Prostate gland (tissue), 2 donors: ENCODE data around the gene TAS2R10.

Experiments
- POLR2AphosphoS5 ChIP-seq: sonication (generic); formaldehyde crosslinking; IDR thresholded peaks from one replicate; pipeline ENCODE4 v1.6.1; 2017; ENCODE audit warnings: antibody characterized with exemption
- TF ChIP-seq, protein P1 (sequence below), 4 experiments: fragments of 200-600 bp in 2 of 4; fragments of 450-650 bp in 2 of 4; sonication (generic) in 2 of 4; IDR thresholded peaks; 1 replicate in 3 of 4; 2 replicates in 1 of 4; pipeline ENCODE4 v1.5.1; 2016 to 2019; ENCODE audit warnings: antibody characterized with exemption in 4 of 4, mild to moderate bottlenecking in 2 of 4, moderate library complexity in 2 of 4

- TF ChIP-seq, protein P1, sequence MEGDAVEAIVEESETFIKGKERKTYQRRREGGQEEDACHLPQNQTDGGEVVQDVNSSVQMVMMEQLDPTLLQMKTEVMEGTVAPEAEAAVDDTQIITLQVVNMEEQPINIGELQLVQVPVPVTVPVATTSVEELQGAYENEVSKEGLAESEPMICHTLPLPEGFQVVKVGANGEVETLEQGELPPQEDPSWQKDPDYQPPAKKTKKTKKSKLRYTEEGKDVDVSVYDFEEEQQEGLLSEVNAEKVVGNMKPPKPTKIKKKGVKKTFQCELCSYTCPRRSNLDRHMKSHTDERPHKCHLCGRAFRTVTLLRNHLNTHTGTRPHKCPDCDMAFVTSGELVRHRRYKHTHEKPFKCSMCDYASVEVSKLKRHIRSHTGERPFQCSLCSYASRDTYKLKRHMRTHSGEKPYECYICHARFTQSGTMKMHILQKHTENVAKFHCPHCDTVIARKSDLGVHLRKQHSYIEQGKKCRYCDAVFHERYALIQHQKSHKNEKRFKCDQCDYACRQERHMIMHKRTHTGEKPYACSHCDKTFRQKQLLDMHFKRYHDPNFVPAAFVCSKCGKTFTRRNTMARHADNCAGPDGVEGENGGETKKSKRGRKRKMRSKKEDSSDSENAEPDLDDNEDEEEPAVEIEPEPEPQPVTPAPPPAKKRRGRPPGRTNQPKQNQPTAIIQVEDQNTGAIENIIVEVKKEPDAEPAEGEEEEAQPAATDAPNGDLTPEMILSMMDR (IDR thresholded peaks at IDR 0.05) = no peak
- no peak for TF ChIP-seq POLR2AphosphoS5
Observed at GRCh38 chr12:10807186-10807585, 19.0 kb downstream of the TAS2R10 start, which contains the start of gene TAS2R8.
